GM20000 (cell line): Measurements from ENCODE around the gene ACHE.

Experiments
- DNase-seq: peaks from one replicate; pipeline ENCODE4 v3.0.0; 2012; ENCODE audit warnings: low spot score
- CTCF ChIP-seq: IDR thresholded peaks from 2 replicates; pipeline ENCODE4 v1.5.1; 2012; ENCODE audit warnings: mild to moderate bottlenecking, control low read depth; ENCODE audit errors: extremely low read depth, missing control alignments

ACHE gene

DNA sequence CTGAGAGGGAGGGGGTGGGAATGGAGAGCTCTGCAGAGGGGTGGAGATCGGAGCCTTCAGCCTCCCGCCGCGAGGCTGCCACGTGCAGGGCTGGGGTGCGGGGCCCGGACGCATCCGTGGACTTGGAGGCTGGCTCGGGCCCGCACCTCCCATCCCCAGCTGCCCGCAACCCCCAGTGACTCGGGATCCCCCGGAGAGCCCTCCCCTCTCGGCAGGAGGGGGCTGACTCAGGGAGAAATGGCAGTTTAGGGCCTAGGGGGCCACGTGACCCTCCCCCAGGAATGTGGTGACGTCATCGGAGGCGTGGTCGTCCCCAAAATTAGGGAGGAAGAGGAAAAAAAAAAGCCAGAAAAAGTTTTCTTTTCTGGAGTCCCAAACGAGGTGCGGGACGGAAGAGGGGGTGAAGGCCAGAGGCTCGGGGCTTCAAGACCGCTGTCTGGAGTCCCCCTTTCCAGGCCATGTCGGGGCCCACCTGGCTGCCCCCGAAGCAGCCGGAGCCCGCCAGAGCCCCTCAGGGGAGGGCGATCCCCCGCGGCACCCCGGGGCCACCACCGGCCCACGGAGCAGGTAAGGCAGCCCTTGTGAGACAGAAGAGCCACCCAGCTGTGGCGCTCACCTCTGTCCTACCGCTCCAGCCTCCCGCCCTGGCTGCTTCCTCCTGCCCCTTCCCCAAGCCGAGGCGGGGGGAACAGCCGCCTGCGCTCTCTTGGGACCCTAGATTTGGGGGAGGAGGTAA, 28.5 kb downstream of the ACHE start, which contains the start of gene TRIP6:
TSS of gene TRIP6 (plus strand) at position 348 of the 736 bp plus-strand sequence. CDS start at position 459, 111 bp downstream.
- peak; percentile 89 for DNase-seq
- no peak for TF ChIP-seq CTCF

GRCh38 chr7:100866729-100867039, 29.0 kb downstream of the ACHE start:
- DNase-seq, result no peak
- TF ChIP-seq CTCF, result no peak

DNA sequence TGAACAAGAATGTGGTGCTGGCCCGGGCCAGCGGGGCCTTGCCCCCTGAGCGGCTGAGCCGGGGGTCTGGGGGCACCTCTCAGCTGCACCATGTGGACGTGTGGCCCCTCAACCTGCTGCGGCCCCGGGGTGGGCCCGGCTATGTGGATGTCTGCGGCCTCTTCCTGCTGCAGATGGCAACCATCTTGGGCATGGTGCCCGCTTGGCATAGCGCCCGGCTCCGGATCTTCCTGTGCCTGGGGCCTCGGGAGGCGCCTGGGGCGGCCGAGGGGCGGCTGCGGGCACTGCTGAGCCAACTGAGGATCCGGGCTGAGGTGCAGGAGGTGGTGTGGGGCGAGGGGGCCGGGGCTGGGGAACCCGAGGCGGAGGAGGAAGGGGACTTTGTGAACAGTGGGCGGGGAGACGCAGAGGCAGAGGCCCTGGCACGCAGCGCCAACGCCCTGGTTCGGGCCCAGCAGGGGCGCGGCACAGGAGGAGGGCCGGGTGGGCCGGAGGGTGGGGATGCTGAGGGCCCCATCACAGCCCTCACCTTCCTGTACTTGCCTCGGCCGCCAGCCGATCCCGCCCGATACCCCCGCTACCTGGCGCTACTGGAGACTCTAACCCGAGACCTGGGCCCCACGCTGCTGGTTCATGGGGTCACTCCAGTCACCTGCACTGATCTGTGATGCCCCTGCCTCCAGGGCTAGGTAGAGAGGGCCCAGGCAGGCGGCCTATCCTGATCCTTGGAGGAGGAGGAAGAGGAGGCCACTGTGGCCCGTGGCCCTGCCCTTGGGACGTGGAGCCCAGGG, 29.6 kb downstream of the ACHE start:
- peak; percentile 45 for DNase-seq
- no peak for TF ChIP-seq CTCF

GRCh38 chr7:100865372-100865911, 30.2 kb downstream of the ACHE start:
- DNase-seq, result no peak
- TF ChIP-seq CTCF, result no peak

DNA sequence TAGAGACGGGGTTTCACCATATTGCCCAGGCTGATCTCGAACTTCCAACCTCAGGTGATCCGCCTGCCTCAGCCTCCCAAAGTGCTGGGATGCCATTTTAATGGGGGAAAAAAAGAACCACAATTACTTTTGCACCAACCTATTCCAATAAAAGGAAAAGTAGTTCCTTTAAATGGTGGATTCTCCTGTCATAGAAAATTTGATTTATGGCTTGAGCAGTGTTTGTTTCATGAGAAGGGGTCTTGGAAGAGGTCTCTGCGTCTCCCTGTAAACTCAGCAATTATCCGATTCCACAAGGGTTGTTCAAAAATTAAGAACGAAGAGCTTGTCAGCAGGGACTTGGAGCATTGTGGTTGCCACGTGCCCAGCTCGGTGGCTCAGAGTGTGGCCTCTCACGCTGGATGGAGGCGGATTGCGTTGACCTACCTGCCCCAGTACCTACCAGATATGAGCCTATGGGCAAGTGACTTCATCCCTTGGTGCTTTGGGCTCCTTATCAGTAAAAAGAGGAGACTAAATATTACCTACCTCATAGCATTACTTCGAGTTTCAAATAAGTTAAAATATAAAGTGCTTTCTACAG, 31.3 kb downstream of the ACHE start:
- no peak for DNase-seq
- TF ChIP-seq CTCF, result no peak

- no peak for TF ChIP-seq CTCF
- DNase-seq, result no peak
These were observed 32.2 kb downstream of the ACHE start for GRCh38 chr7:100863406-100863950.
